Prostate gland (tissue), 2 donors: Measurements from ENCODE around the gene GANC. TPM values are rescaled to one million over a fixed set of nuclear protein-coding genes. Genes with fewer than 3 reads are reported as not detected.

Experiments
- DNase-seq: peaks from one replicate; pipeline ENCODE4 v3.0.0-alpha.2; 2019; ENCODE audit warnings: low spot score
- H3K27ac ChIP-seq, 2 donors: fragments of 200-600 bp; sonication (generic); 2 replicates each; pipeline ENCODE4 v1.5.1; 2017 to 2019
- H3K27me3 ChIP-seq: fragments of 200-600 bp; sonication (generic); replicated peaks from 2 replicates; pipeline ENCODE4 v1.5.1; 2019; ENCODE audit not compliant: insufficient read depth
- H3K36me3 ChIP-seq, 2 donors: fragments of 200-600 bp; sonication (generic); 1 replicate in 1 of 2; 2 replicates in 1 of 2; pipeline versions ENCODE4 v1.5.1 to v1.8.1; 2017 to 2019
- H3K4me1 ChIP-seq: fragments of 200-600 bp; sonication (generic); replicated peaks from 2 replicates; pipeline ENCODE4 v1.5.1; 2019
- H3K4me3 ChIP-seq, 2 donors: fragments of 200-600 bp; sonication (generic); 2 replicates each; pipeline ENCODE4 v1.5.1; 2017 to 2019
- H3K9me3 ChIP-seq: fragments of 200-600 bp; sonication (generic); 2 replicates; pipeline ENCODE4 v1.5.1; 2017
- CTCF ChIP-seq, 4 experiments: fragments of 200-600 bp in 2 of 4; fragments of 450-650 bp in 2 of 4; sonication (generic) in 2 of 4; IDR thresholded peaks; 1 replicate in 3 of 4; 2 replicates in 1 of 4; pipeline ENCODE4 v1.5.1; 2016 to 2019; ENCODE audit warnings: antibody characterized with exemption in 4 of 4, mild to moderate bottlenecking in 2 of 4, moderate library complexity in 2 of 4
- POLR2A ChIP-seq: fragments of 450-650 bp; IDR thresholded peaks from one replicate; pipeline ENCODE4 v1.6.1; 2016; ENCODE audit warnings: antibody characterized with exemption, mild to moderate bottlenecking
- POLR2AphosphoS5 ChIP-seq: sonication (generic); formaldehyde crosslinking; IDR thresholded peaks from one replicate; pipeline ENCODE4 v1.6.1; 2017; ENCODE audit warnings: antibody characterized with exemption
- WGBS: methylation state at CpG from one replicate; pipeline ENCODE4 v1.1.5; 2018; 5-methylcytosine and 5-hydroxymethylcytosine counted together
- intact Hi-C: fragments of 100-400 bp; cut with DNase I; formaldehyde crosslinking; loops from one replicate; pipeline ENCODE4 v1.14.2; 2022
- total RNA-seq, 2 donors: library from RNA; depleted of rRNA; stranded (reverse); fragments of >200 nt; gene quantifications; one replicate each; pipeline ENCODE4 v1.1.0, GENCODE V29; 2016

Gene GANC
- total RNA-seq, 2 donors from 2014 or later: 10.2 to 38.7 TPM

- intact Hi-C loops: no loop called here
- Histone ChIP-seq H3K9me3 (no peaks in the 10 kb centered on the region), H3K4me3 (no peak overlapping the region), H3K27ac (no peak overlapping the region), H3K4me1 (no peaks in the 10 kb centered on the region), H3K27me3 (no peaks in the 10 kb centered on the region), H3K36me3 (no peaks in the 10 kb centered on the region)
- 86% methylated on average over 2 of the region's 2 CpGs for WGBS
- DNase-seq: no peak
- no peak for TF ChIP-seq POLR2AphosphoS5
- no peak for TF ChIP-seq CTCF (IDR thresholded peaks at IDR 0.05)
- no peak for TF ChIP-seq POLR2A
Measured at GRCh38 chr15:42349186-42349585, 76.2 kb downstream of the GANC start.

GRCh38 chr15:42352401-42352800, 79.4 kb downstream of the GANC start:
- Histone ChIP-seq H3K27me3 (no peaks in the 10 kb centered on the region), H3K9me3 (no peaks in the 10 kb centered on the region), H3K36me3 (peaks cover 0 to 4% of the 10 kb centered on the region in 2 donors), H3K4me1 (no peaks in the 10 kb centered on the region), H3K27ac (no peak overlapping the region), H3K4me3 (no peak overlapping the region)
- 88% methylated on average over 7 of the region's 7 CpGs for WGBS
- intact Hi-C loops: no loop called here
- no peak for TF ChIP-seq POLR2AphosphoS5
- TF ChIP-seq POLR2A: no peak
- TF ChIP-seq CTCF (IDR thresholded peaks at IDR 0.05): no peak
- no peak for DNase-seq

- 88% methylated on average over 6 of the region's 6 CpGs for WGBS
- no peak for TF ChIP-seq POLR2A
- no peak for TF ChIP-seq POLR2AphosphoS5
- TF ChIP-seq CTCF (IDR thresholded peaks at IDR 0.05): no peak
- no peak for DNase-seq
- H3K36me3 ChIP-seq: peaks cover 0 to 4% of the 10 kb centered on the region in 2 donors
- no peaks in the 10 kb centered on the region for H3K27me3 ChIP-seq
- H3K4me3 ChIP-seq: no peak overlapping the region
- no peaks in the 10 kb centered on the region for H3K4me1 ChIP-seq
- no peak overlapping the region for H3K27ac ChIP-seq
- intact Hi-C loops: no loop called here
- H3K9me3 ChIP-seq: no peaks in the 10 kb centered on the region
Measured at GRCh38 chr15:42353061-42353460, 80.1 kb downstream of the GANC start.

GRCh38 chr15:42354824-42355223, 81.8 kb downstream of the GANC start:
- intact Hi-C loops: no loop called here
- Histone ChIP-seq H3K9me3 (no peaks in the 10 kb centered on the region), H3K27me3 (no peaks in the 10 kb centered on the region), H3K4me3 (no peak overlapping the region), H3K36me3 (peaks cover 0 to 4% of the 10 kb centered on the region in 2 donors), H3K27ac (no peak overlapping the region), H3K4me1 (no peaks in the 10 kb centered on the region)
- TF ChIP-seq POLR2AphosphoS5: no peak
- no peak for TF ChIP-seq POLR2A
- no peak for TF ChIP-seq CTCF (IDR thresholded peaks at IDR 0.05)
- WGBS: 80% methylated on average over 2 of the region's 2 CpGs
- no peak for DNase-seq

GRCh38 chr15:42355291-42355690, 82.3 kb downstream of the GANC start:
- 88% methylated on average over 6 of the region's 6 CpGs for WGBS
- no peaks in the 10 kb centered on the region for H3K27me3 ChIP-seq
- no peaks in the 10 kb centered on the region for H3K9me3 ChIP-seq
- H3K4me3 ChIP-seq: no peak overlapping the region
- DNase-seq: no peak
- intact Hi-C loops: no loop called here
- peaks cover 0 to 4% of the 10 kb centered on the region in 2 donors for H3K36me3 ChIP-seq
- TF ChIP-seq POLR2AphosphoS5: no peak
- TF ChIP-seq CTCF (IDR thresholded peaks at IDR 0.05): no peak
- no peak for TF ChIP-seq POLR2A
- H3K27ac ChIP-seq: no peak overlapping the region
- H3K4me1 ChIP-seq: no peaks in the 10 kb centered on the region
